Prostate gland (tissue), 2 donors: ENCODE results near the gene TBX18.

Experiments
- CTCF ChIP-seq, 4 experiments: fragments of 200-600 bp in 2 of 4; fragments of 450-650 bp in 2 of 4; sonication (generic) in 2 of 4; IDR thresholded peaks; 1 replicate in 3 of 4; 2 replicates in 1 of 4; pipeline ENCODE4 v1.5.1; 2016 to 2019; ENCODE audit warnings: antibody characterized with exemption in 4 of 4, mild to moderate bottlenecking in 2 of 4, moderate library complexity in 2 of 4
- POLR2A ChIP-seq: fragments of 450-650 bp; IDR thresholded peaks from one replicate; pipeline ENCODE4 v1.6.1; 2016; ENCODE audit warnings: antibody characterized with exemption, mild to moderate bottlenecking
- POLR2AphosphoS5 ChIP-seq: sonication (generic); formaldehyde crosslinking; IDR thresholded peaks from one replicate; pipeline ENCODE4 v1.6.1; 2017; ENCODE audit warnings: antibody characterized with exemption

- TF ChIP-seq POLR2A, result no peak
- TF ChIP-seq POLR2AphosphoS5, result no peak
- TF ChIP-seq CTCF (IDR thresholded peaks at IDR 0.05), result no peak
These were observed 24.3 kb upstream of the TBX18 start for GRCh38 chr6:84788689-84789088.
